DMS 273 (cell line): ENCODE results near the gene NCOA3.
"Not testable (repeated sequence)": the region's sequence is repeated elsewhere in the genome, so short reads cannot be mapped to it uniquely, and the experiment has no call there.

ENCODE experiments used
- DNase-seq: peaks from one replicate; lab custom pipeline; 2025; ENCODE audit not compliant: unreplicated experiment; lab: John Stamatoyannopoulos, UW

Gene NCOA3

DNA sequence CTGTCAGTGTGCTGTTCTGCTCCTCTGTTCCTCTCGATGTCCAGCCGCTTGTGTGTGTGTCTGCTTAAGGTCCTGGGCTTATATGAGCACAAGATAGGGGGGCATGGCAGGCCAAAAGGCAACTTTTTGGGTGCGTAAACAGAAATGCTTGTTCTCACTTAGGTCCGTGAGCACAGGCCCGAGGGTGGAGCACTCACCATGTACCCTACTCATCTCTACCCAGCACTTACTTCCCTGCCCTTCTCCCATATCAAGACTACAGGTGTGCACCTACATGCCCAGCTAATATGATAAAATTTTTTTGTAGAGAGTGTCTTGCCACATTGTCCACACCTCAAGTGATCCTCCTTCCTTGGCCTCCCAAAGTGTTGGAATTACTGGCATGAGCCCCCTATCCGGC, 34.3 kb downstream of the NCOA3 start:
- no peak for DNase-seq

DNA sequence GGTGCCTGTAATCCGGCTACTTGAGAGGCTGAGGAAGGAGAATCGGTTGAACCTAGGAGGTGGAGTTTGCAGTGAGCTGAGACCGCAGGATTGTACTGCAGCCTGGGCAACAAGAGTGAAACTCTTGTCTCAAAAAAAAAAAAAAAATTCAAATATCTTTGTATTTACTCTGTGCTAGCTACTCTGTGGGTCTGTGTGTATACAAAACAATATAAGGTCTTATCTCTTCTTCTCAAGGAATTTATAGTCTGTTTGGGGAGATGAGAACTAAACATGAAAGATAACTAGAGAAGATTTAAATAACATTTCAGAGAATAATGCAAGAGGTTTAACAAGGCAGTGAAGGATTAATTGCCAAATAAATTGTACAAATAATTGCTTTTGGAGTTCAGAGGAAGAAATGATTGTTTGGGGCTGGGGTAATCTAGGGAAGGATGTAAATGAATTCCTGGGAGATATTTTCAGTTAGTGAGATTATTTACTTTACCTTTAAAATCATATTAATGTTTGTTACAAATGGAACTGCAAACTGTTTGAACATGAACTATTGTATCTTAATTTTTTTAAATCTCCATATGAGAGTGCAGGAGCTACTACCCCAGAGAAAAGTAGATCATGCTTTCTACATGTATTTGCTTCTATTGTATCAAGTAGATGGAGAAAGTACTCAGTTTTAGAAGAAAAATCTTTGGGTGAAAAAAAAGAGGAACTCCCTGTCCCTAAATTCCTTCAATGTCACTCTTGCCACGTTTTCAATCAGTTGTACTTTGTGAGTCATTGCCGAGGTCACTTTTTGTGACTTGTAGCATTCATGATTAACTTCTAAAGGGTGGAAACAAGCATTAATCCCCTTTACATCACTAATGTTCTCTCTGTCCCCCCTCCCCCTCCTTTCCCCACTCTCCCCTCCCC, 39.0 kb downstream of the NCOA3 start:
- DNase-seq, result no peak

DNA sequence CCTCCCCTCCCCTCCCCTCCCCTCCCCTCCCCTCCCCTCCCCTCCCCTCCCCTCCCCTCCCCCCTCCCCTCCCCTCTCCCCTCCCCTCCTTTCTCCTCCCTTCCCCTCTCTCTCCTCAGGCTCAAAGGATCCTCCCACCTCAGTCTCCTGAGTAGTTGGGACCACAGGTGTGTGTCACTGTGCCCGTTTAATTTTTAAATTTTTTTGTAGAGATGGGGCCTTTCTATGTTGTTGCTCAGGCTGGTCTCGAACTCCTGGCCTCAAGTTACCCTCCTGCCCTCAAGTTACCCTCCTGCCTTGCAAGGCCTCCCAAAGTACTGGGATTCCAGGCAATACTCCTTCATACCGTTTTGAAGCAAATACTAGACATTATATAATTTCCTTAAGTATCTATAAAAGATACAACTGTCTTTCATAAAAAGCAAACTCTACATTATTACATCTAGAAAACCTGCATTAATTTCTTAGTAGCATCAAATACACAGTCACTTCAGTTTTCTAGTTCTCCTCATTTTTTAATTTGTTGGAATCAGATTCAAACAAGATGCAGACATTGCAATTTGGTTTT, 39.8 kb downstream of the NCOA3 start:
- no peak for DNase-seq

DNA sequence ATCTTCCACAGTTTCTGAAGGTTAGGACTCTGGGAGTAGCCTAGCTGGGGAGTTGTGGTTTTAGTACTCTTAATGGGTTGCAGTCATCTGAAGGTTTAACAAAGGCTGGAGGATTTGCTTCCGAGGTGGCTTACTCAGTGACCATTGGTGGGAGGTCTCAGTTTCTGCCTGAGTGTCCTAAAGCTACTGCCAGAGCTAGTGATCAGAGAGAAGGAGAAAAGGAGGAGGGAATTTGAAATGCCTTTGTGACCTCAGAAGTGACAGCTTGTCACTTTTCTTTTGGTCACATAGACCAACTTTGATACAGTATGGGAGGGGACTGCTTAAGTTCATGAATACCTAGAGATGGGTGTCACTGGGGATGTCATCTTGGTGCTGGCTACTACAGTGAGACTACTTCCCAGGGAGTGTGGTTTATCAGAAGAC, 41.3 kb downstream of the NCOA3 start:
- DNase-seq, result no peak

DNA sequence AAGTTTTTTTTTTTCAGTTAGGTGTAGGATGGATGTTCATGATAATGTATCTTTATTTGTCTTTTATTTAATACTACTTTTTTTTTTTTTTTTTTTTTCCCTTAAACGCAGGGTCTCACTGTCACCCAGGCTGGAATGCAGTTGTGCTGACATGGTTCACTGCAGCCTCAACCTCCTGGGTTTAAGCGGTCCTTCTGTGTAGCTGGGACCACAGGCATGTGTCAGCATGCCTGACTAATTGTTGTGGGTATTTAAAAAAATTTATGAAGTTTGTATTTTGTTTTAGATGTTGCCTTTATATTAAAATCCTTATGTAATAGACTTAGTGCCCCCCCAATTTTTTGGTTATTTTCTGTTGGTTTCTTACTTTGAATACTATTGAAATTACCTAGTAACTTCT, 42.6 kb downstream of the NCOA3 start:
- DNase-seq, result peak; percentile 10

DNA sequence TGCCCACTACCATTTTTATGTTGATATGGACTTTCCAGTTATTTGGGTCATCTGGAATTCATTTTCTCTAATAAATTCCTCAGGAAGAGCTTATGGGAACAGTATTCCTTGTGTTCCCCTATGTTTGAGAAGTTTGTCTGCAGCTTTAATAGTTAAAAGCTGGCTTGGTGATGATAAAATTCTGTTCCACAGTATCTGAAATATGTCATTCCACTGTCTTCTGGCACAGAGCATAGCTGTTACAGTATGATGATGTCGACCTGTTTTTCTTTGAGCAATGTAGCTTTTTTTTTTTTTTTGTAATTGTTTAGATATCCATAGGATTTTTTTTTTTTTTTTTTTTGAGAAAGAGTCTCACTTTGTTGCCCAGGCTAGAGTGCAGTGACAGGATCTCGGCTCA, 43.2 kb downstream of the NCOA3 start:
- DNase-seq, result no peak

DNA sequence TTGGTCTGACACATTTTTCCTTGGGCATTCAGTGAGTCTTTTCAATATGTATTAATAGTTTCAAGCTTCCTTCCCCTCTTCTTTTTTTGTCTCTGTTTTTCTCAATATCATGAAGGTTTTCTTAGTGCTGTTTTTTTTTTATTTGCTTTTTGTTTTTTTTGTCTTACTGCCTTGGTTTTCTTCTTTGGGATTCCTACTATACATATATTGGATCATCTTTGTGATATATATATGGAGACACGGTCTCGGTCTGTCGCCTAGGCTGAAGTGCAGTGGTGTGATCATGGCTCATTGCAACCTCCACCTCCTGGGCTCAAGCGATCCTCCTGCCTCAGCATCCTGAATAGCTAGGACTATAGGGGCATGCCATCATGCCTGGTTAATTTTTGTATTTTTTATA, 43.8 kb downstream of the NCOA3 start:
- no peak for DNase-seq

DNA sequence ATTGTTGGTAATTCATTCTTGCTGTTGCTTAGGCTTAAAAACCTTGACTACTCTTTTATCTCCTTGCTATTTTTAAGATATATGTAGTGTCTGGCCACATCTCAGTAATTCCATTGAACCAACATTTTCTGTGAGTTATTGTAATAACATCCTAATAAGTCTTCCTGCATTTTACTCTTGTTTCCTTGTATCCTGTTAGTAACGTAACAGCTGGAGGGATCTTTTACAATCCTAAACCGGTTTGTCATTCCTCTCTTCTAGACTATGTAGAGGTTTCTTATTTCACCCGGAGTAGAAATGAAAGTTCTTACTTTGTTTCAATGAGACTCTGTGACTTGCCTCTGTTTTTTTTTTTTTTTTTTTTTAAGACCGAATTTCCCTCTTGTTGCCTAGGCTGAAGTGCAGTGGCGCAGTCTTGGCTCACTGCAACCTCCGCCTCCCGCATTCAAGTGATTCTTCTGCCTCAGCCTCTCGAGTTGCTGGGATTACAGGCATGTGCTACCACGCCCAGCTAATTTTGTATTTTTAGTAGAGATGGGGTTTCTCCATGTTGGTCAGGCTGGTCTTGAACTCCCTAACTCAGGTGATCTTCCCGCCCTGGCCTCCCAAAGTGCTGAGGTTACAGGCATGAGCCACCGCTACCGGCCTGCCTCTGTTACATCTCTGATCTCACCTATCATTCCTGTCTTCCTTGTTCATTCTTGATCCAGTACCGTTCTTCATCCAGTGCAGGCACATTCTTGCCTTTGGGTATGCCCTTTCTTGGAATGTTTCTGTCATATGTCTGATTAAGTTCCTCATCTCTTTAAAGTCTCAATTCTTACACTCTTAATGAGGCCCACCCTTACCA, 44.7 kb downstream of the NCOA3 start:
- DNase-seq, result no peak

DNA sequence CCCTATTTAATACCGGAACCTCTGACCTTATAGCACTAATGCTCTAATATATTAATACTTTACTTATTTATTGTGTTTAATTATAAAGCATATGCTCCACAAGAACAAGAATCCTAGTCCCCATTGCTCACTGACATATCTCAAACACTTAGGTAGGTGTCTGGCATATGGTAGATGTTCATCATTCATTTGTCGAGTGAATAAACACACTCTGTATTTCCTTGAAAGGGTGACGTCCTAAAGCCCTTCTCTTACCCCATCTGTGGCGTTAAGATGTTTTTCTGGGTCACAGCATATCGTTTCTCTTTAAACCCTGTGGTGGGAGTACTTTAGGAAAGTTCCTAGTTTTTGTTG, 45.3 kb downstream of the NCOA3 start:
- DNase-seq, result no peak

DNA sequence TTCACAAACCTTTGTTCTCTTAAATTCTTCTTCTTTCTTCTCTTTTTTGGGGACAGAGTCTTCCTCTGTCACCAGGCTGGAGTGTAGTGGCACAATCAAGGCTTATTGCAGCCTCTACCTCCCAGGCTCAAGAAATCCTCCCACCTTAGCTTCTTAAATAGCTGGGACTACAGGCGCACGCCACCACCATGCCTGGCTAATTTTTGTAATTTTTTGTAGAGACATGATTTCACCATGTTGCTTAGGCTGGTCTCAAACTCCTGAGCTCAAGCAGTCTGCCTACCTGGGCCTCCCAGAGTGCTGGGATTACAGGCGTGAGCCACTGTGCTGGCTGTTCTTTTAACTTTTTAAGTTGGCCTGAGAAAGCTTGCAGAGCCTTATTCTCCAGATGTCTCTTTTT, 48.0 kb downstream of the NCOA3 start:
- no peak for DNase-seq

DNA sequence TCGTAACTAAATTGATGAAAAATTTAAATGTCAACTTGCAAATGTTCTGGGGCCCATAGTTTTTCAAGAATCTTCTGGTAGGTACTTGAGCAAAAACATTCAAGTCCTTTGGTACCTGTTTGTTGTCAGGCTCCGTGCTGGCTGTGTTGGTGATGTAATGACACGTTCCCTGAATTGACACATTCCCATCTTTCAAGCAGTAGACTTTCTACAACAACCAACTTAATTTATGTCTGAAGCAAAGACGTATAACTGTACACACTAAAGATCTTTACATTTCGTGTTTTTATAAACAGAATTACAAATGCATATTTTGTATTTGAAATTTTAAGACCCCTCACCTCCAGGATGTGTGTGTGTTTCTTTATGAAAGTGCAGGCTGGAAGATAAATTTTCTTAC, 49.5 kb downstream of the NCOA3 start:
- DNase-seq, result peak; percentile 13

DNA sequence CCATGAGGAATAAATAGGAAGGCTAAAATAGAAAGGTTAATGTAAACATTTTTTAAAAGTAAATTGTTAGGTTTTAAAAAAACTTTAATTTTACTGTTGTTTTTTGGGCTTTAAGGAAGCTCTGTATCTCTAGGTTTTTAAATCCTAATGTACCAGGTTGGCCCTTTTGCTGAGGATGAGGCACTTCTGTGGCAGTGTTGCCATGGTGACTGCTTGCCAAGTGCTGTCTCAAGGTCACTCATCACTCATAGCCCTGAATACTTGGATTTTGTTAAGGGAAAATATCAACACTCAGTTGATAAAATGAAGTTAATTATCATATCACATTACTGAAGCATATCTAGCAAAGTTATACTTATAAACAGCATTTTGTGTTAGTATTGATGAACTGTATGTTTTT, 50.2 kb downstream of the NCOA3 start:
- peak; percentile 52 for DNase-seq

DNA sequence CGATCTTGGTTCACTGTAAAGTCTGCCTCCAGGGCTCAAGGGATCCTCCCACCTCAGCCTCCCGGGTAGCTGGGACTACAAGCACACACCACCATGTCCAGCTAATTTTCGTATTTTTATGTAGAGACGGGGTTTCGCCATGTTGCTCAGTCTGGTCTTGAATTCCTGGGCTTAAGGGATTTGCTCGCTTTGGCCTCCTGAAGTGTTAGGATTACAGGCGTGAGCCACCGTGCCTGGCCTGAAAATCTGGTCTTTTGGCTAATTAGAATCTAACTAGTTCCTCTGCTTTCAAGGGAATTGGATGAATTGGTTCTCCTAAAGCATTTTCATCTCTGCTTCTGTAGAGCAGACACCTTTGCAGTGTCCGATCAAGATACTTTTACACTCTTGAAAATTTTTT, 51.3 kb downstream of the NCOA3 start:
- DNase-seq, result no peak

DNA sequence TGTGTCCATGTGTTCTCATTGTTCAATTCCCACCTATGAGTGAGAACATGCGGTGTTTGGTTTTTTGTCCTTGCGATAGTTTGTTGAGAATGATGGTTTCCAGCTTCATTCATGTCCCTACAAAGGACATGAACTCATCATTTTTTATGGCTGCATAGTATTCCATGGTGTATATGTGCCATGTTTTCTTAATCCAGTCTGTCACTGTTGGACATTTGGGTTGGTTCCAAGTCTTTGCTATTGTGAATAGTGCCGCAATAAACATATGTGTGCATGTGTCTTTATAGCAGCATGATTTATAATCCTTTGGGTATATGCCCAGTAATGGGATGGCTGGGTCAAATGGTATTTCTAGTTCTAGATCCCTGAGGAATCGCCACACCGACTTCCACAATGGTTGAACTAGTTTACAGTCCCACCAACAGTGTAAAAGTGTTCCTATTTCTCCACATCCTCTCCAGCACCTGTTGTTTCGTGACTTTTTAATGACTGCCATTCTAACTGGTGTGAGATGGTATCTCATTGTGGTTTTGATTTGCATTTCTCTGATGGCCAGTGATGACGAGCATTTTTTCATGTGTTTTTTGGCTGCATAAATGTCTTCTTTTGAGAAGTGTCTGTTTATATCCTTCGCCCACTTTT, 52.0 kb downstream of the NCOA3 start:
- not testable (repeated sequence) for DNase-seq

DNA sequence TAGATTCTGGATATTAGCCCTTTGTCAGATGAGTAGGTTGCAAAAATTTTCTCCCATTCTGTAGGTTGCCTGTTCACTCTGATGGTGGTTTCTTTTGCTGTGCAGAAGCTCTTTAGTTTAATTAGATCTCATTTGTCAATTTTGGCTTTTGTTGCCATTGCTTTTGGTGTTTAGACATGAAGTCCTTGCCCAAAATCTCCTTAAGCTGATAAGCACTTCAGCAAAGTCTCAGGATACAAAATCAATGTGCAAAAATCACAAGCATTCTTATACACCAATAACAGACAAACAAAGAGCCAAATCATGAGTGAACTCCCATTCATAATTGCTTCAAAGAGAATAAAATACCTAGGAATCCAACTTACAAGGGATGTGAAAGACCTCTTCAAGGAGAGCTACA, 52.6 kb downstream of the NCOA3 start:
- DNase-seq, result not testable (repeated sequence)

DNA sequence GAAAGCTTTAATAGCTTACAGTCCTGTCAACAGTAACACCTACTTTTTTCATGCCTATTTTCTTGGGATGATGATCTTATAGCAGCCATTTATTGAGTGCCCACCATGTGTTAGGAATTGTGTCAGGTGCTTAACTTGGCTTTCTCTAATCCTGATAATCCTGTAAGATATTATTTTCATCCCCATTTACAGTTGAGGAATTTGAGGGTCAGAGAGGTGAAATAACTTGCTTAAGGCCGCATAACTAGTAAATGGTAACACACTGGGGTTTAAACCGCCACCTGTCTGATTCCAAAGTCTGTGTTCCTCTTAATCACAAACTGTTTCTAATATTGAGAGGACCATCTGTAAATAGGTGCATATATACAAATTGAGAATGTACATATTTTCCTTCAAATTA, 55.5 kb downstream of the NCOA3 start:
- DNase-seq, result peak; percentile 32

DNA sequence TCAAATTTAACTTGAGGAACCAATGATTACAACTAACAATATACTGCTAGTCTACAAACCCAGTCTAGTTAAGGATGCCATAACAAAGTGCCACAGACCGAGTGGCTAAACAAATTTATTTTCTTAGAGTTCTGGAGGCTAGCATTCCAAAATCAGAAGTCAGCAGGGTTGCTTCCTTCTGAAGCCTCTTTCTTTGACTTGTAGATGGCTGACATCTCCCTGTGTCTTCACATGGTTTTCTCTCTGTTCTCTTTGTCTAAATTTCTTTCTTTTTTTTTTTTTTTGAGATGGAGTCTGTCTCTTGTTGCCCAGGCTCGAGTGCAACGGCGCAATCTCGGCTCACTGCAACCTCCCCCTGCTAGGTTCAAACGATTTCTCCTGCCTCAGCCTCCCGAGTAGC, 56.1 kb downstream of the NCOA3 start:
- DNase-seq, result no peak

DNA sequence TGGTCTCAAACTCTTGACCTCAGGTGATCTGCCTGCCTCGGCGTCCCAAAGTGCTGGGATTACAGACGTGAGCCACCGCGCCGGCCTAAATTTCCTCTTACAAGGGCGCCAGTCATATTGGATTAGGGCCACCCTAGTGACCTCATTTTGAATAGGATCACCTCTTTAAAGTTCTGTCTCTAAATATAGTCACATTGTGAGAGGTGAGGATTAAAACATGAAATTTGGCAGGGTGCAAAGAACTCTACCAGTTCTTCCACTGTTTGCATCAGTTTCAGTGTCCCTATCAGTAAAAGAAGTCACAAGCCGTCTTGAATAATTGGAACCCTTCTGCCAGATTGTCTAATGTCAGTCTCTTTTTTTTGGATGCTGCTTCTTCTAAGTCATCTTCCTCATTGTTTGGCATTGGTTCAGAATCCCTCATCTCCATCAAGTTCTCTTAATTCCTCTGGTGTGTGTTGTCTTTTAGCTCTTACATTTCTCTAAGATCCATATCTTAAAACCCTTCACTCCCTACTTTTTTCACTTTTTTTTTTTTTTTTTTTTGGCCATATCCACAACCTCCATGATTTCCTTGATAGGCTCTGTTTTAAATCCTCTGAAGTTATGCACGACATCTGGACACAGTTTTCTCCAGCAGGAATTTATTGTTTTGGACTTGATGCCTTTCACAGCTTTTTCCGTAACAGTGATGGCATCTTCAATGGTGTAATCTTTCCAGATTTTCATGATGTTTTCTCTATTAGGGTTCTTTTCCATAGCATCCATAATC, 56.8 kb downstream of the NCOA3 start:
- peak; percentile 71 for DNase-seq

DNA sequence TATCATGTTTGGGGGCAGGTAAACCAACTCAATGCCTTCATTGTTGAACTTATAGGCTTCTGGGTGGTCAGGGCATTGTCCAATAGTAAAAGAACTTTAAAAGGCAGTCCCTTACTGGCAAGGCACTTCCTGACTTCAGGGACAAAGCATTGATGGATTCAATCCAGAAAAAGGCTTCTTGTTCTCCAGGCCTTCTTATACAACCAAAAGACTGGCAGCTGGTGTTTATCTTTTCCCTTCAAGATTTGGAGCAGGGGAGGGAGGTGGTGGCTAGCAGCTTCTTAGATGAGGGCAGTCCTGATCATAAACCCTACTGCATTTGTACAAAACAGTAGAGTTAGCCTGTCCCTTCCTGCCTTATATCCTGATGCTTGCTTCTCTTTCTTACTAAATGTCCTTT, 57.5 kb downstream of the NCOA3 start:
- peak; percentile 90 for DNase-seq

DNA sequence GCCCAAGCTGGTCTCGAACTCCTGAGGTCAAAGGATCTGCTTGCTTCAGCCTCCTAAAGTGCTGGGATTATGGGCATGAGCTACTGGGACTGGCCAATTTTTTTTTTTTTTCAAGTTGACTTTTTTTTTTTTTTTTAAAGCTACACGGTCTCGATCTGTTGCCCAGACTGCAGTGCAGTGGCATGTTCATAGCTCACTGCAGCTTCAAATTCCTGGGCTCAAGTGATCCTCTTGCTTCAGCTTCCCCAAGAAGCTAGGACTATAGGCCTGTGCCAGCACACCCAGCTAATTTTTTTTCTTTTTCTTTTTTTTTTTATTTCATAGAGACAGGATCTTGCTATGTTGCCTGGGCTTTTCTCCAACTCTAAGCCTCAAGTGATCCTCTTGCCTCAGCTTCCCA, 59.5 kb downstream of the NCOA3 start:
- no peak for DNase-seq
